ENCODE data around the gene KCNAB1.

KCNAB1 gene

GRCh38 chr3:156207802-156208685 is 87.7 kb downstream of the KCNAB1 start (continued):
- TF ChIP-seq ZNF565 (CRISPR knock-in tag; conservative IDR thresholded peaks at IDR 0.05; ENCODE audit: low read depth), result no peak
- TF ChIP-seq ESRRG (CRISPR knock-in tag; IDR thresholded peaks at IDR 0.05), result no peak
- TF ChIP-seq RARB (CRISPR knock-in tag; IDR thresholded peaks at IDR 0.05), result no peak
- TF ChIP-seq ZFP30 (CRISPR knock-in tag; IDR thresholded peaks at IDR 0.05), result no peak

- peak; percentile 13; the same call in 1 of the 3 replicates for ATAC-seq
- TF ChIP-seq ZFP3 (CRISPR knock-in tag; IDR thresholded peaks at IDR 0.05) (no peak), POU6F1 (CRISPR knock-in tag; IDR thresholded peaks at IDR 0.05; ENCODE audit: borderline replicate concordance, low read depth) (no peak), ARNTL (CRISPR knock-in tag; IDR thresholded peaks at IDR 0.05; ENCODE audit: borderline replicate concordance, low read depth) (no peak), ESRRG (CRISPR knock-in tag; IDR thresholded peaks at IDR 0.05) (no peak)
Measured at GRCh38 chr3:156209631-156210335, 89.4 kb downstream of the KCNAB1 start.

GRCh38 chr3:156211583-156211982 is 91.2 kb downstream of the KCNAB1 start:
- no peak for TF ChIP-seq TOX (CRISPR knock-in tag; IDR thresholded peaks at IDR 0.05; ENCODE audit: borderline replicate concordance)
- peak; percentile 34 for ATAC-seq

GRCh38 chr3:156214676-156215075 is 94.3 kb downstream of the KCNAB1 start:
- TF ChIP-seq ZC3H10 (CRISPR knock-in tag; IDR thresholded peaks at IDR 0.05) (no peak), CREB5 (CRISPR knock-in tag; IDR thresholded peaks at IDR 0.05; ENCODE audit: low read depth) (no peak), ZNF8 (CRISPR knock-in tag; IDR thresholded peaks at IDR 0.05) (no peak), TSHZ2 (CRISPR knock-in tag; IDR thresholded peaks at IDR 0.05) (no peak), OSR1 (CRISPR knock-in tag; IDR thresholded peaks at IDR 0.05) (no peak), CSRNP3 (CRISPR knock-in tag; IDR thresholded peaks at IDR 0.05) (no peak)
- no peak for ATAC-seq

GRCh38 chr3:156215751-156216150 is 95.4 kb downstream of the KCNAB1 start:
- ATAC-seq, result no peak

More at GRCh38 chr3:156215751-156216150, 95.4 kb downstream of the KCNAB1 start:
- TF ChIP-seq CSDC2 (CRISPR knock-in tag; IDR thresholded peaks at IDR 0.05) (no peak), ESRRG (CRISPR knock-in tag; IDR thresholded peaks at IDR 0.05) (no peak), GLIS3 (CRISPR knock-in tag; IDR thresholded peaks at IDR 0.05) (no peak), ZFP30 (CRISPR knock-in tag; IDR thresholded peaks at IDR 0.05) (no peak), TSHZ2 (CRISPR knock-in tag; IDR thresholded peaks at IDR 0.05) (no peak), ZNF565 (CRISPR knock-in tag; conservative IDR thresholded peaks at IDR 0.05; ENCODE audit: low read depth) (no peak), CSRNP3 (CRISPR knock-in tag; IDR thresholded peaks at IDR 0.05) (no peak)
